ENCODE data around the gene CHGA. TPM values are rescaled to one million over a fixed set of nuclear protein-coding genes. Genes with fewer than 3 reads are reported as not detected.
A peak's percentile ranks its signal among the peaks of the same experiment; 100 is the strongest.

The CHGA gene
- total RNA-seq, 2 donors from 2014 or later, result not detected

DNA sequence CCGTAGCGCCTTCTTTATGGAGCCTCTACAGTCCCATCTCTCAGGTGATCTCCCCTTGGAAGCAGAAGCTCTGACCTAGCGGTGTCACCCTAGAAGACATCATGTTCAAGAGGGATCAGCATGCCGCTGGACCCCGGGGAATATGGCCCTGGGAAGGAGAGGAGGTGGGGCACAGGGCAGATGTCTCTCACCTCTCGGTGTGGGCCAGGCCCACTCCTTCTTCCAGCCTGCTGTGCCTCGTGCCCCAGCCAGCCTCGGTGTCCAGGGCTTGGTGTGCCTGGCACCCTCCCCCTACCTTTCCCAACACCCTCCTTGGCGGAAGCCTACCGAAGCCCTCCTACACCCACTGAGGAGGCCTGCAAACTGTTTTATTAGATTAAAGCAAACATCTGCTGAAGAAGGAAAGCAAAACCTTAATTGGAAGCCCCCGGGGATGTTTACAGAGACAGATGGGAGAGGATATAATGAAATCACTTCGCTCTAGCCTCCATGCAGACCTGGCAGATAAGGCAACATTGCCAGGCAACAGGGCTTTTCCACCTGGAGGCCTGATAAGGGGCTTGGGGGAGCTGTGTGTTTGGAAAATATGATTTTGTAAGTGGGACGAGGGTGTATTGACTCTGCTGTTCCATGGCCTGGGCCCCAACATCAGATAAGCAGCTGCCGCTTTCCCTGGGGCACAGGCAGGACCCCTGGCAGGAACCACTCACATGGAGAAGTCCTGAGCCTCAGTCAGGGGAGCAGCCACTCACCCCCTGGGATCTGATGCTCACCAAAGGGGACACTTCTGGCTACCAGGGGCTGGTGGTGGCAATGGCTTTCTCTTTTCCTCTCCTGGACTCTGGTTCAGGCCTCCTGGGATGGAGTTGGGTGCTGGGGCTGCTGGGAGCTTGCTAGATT is 5.7 kb upstream of the CHGA start:
- H3K27ac Mint-ChIP-seq, result no peak overlapping the region
- H3K27me3 Mint-ChIP-seq, result peaks cover 14 to 16% of the 10 kb centered on the region in 2 donors
- H3K9me3 Mint-ChIP-seq, result no peaks in the 10 kb centered on the region
- ATAC-seq, result no peak
- H3K4me1 Mint-ChIP-seq (ENCODE audit: low read depth in 2 of 2), result peaks cover 0 to under 1% of the 10 kb centered on the region in 2 donors
- no peak for DNase-seq (ENCODE audit: low spot score)
- no peaks in the 10 kb centered on the region for H3K36me3 Mint-ChIP-seq
- no peak overlapping the region for H3K4me3 Mint-ChIP-seq

DNA sequence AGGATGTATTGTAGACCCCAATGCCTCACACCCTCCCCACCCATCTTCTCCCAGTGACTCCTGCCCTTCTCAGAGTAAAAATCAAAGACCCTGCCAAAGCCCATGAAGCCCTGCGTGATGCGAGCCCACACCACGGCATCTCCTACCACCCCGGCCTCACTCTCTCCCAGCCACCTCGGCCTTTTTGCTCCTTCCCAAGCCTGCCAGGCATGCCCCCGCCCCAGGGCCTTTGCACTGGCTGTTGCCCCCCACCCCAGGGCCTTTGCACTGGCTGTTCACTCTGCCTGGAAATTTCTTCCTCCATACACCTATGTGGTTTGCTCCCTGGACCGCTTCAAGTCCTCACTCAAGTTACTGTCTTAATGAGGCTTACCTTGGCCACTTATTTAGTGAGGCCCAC is 5.0 kb upstream of the CHGA start:
- H3K27ac Mint-ChIP-seq, result no peak overlapping the region

DNA sequence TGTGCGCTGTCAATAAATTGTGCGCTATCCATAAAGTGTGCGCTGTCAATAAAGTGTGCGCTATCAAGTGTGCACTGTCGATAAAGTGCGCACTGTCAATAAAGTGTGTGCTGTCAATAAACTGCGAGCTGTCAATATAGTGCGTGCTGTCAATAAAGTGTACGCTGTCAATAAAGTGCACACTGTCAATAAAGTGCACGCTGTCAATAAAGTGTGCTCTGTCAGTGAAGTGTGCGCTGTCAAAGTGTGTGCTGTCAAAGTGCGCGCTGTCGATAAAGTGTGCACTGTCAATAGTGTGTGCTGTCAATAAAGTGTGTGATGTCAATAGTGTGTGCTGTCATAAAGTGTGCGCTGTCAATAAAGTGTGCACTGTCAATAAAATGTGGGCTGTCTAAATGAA is 2.9 kb upstream of the CHGA start:
- H3K36me3 Mint-ChIP-seq, result no peaks in the 10 kb centered on the region

More for the DNA sequence above, 5.0 kb upstream of the CHGA start:
- Mint-ChIP-seq H3K36me3 (no peaks in the 10 kb centered on the region), H3K4me1 (ENCODE audit: low read depth in 2 of 2) (peaks cover 0 to 5% of the 10 kb centered on the region in 2 donors), H3K27me3 (peaks cover 20% of the 10 kb centered on the region in 2 donors), H3K4me3 (no peak overlapping the region), H3K9me3 (no peaks in the 10 kb centered on the region)
- DNase-seq (ENCODE audit: low spot score), result no peak
- no peak for ATAC-seq

DNA sequence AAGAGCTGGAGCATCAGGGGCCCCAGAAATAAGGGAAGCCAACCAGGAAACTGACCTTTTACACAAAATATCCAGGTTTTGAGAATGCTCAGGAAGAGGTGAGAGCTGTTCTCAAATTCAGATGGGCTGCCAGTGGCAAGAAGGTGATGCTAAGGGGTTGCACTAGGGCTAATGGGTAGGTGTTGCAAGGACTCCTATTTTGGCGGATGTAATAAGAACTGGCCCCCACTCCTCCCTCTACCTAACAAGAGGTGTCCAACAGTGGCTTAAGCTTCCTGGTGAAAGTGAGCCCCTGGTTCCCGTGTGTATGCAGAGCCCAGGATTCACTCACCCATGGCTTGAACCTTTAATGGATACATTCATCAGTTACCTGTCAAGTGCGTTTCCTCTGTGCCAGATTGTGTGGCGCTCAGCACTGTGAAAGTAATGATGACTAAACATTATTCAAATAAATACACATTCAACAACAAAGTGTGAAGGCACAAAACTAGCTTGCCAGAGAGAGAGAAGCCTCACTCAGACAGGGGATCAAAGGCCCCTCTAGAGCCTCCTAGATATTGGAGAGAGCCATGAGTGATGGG is 705 bp upstream of the CHGA start:
- H3K36me3 Mint-ChIP-seq, result no peaks in the 10 kb centered on the region
- H3K27ac Mint-ChIP-seq, result no peak overlapping the region
- H3K27me3 Mint-ChIP-seq, result peaks cover 15 to 27% of the 10 kb centered on the region in 2 donors
- DNase-seq (ENCODE audit: low spot score) (no peak), ATAC-seq (no peak)
- H3K4me3 Mint-ChIP-seq, result no peak overlapping the region
- peaks cover 0 to 7% of the 10 kb centered on the region in 2 donors for H3K4me1 Mint-ChIP-seq (ENCODE audit: low read depth in 2 of 2)
- H3K9me3 Mint-ChIP-seq, result no peaks in the 10 kb centered on the region

More for the DNA sequence above, 2.9 kb upstream of the CHGA start:
- ATAC-seq (no peak), DNase-seq (ENCODE audit: low spot score) (no peak)
- Mint-ChIP-seq H3K27ac (no peak overlapping the region), H3K4me1 (ENCODE audit: low read depth in 2 of 2) (peaks cover 0 to 7% of the 10 kb centered on the region in 2 donors), H3K4me3 (no peak overlapping the region), H3K27me3 (peaks cover 17 to 25% of the 10 kb centered on the region in 2 donors), H3K9me3 (no peaks in the 10 kb centered on the region)

GRCh38 chr14:92923744-92924103 is 774 bp downstream of the CHGA start:
- Mint-ChIP-seq H3K27ac (no peak overlapping the region), H3K27me3 (peaks cover 15 to 27% of the 10 kb centered on the region in 2 donors), H3K9me3 (no peaks in the 10 kb centered on the region), H3K36me3 (no peaks in the 10 kb centered on the region), H3K4me1 (ENCODE audit: low read depth in 2 of 2) (peaks cover 0 to 7% of the 10 kb centered on the region in 2 donors), H3K4me3 (no peak overlapping the region)
- no peak for DNase-seq (ENCODE audit: low spot score)
- no peak for ATAC-seq

- ATAC-seq, result no peak
- H3K36me3 Mint-ChIP-seq, result no peaks in the 10 kb centered on the region
- no peaks in the 10 kb centered on the region for H3K9me3 Mint-ChIP-seq
Observed at GRCh38 chr14:92924247-92924646, 1.3 kb downstream of the CHGA start.

DNA sequence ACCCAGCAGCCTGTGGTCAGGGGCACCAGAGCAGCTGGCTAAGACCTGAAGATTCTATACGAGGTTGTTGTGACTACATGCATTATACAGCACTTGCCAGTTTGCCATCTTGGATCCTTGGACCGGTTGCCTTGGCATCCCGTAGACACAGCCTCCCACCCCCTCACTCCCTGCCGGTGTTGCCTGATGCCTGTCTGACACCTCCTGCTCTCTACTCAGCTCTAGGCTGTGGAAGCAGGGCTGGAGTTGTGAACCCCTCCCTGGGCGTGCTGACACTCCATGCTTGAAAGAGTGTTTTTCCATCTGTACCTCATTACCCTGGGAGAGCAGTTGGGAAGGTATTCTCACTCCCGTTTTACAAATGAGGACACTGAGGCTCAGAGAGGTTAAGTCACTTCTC is 2.5 kb downstream of the CHGA start:
- peaks cover 0 to 7% of the 10 kb centered on the region in 2 donors for H3K4me1 Mint-ChIP-seq (ENCODE audit: low read depth in 2 of 2)
- ATAC-seq, result no peak
- no peak overlapping the region for H3K4me3 Mint-ChIP-seq
- no peak overlapping the region for H3K27ac Mint-ChIP-seq
- H3K27me3 Mint-ChIP-seq, result peaks cover 15 to 27% of the 10 kb centered on the region in 2 donors
- DNase-seq (ENCODE audit: low spot score), result no peak
- H3K9me3 Mint-ChIP-seq, result no peaks in the 10 kb centered on the region
- no peaks in the 10 kb centered on the region for H3K36me3 Mint-ChIP-seq

More at GRCh38 chr14:92924247-92924646, 1.3 kb downstream of the CHGA start:
- no peak for DNase-seq (ENCODE audit: low spot score)
- peaks cover 0 to 7% of the 10 kb centered on the region in 2 donors for H3K4me1 Mint-ChIP-seq (ENCODE audit: low read depth in 2 of 2)
- H3K27me3 Mint-ChIP-seq, result peaks cover 15 to 27% of the 10 kb centered on the region in 2 donors
- no peak overlapping the region for H3K27ac Mint-ChIP-seq
- H3K4me3 Mint-ChIP-seq, result no peak overlapping the region

DNA sequence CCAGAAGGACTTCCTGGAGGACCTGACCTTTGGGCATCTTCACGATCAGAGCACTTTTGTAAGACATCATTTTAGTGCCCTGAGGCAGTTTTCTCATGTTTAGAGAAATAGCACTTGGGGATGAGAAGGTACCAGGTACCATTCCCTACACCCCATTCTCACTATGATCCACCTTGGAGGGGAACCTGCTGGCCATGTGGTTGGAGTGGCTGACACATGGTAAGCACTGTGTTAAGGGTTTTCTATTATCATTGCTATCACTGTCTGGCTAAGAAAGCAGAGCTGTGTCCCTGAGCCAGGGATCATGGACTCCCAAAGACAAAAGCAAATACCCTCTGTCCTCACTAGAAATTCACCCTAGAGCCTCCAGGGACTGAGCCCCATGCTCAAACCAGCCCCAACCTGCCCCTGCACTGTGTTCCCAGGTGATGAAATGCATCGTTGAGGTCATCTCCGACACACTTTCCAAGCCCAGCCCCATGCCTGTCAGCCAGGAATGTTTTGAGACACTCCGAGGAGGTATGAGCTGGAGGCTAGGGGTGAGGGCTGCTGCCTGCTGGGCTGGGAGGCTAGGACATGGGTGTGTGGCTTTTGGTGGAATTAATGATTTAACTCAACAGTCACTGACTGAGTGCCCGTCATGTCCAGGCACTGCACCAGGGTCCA is 3.4 kb downstream of the CHGA start:
- Mint-ChIP-seq H3K4me1 (ENCODE audit: low read depth in 2 of 2) (peaks cover 0 to 7% of the 10 kb centered on the region in 2 donors), H3K9me3 (no peaks in the 10 kb centered on the region), H3K36me3 (no peaks in the 10 kb centered on the region), H3K27ac (no peak overlapping the region), H3K4me3 (no peak overlapping the region), H3K27me3 (peaks cover 11 to 23% of the 10 kb centered on the region in 2 donors)
- DNase-seq (ENCODE audit: low spot score) (no peak), ATAC-seq (no peak)

- Mint-ChIP-seq H3K9me3 (no peaks in the 10 kb centered on the region), H3K4me3 (no peak overlapping the region), H3K36me3 (no peaks in the 10 kb centered on the region), H3K4me1 (ENCODE audit: low read depth in 2 of 2) (peaks cover 0 to 7% of the 10 kb centered on the region in 2 donors), H3K27me3 (peaks cover 8 to 17% of the 10 kb centered on the region in 2 donors), H3K27ac (no peak overlapping the region)
- DNase-seq (ENCODE audit: low spot score) (no peak), ATAC-seq (no peak)
Observed at GRCh38 chr14:92926931-92927330, 4.0 kb downstream of the CHGA start.

GRCh38 chr14:92927349-92928257 is 4.7 kb downstream of the CHGA start:
- no peak for ATAC-seq
- Mint-ChIP-seq H3K27ac (no peak overlapping the region), H3K4me1 (ENCODE audit: low read depth in 2 of 2) (peaks cover 0 to 4% of the 10 kb centered on the region in 2 donors)

DNA sequence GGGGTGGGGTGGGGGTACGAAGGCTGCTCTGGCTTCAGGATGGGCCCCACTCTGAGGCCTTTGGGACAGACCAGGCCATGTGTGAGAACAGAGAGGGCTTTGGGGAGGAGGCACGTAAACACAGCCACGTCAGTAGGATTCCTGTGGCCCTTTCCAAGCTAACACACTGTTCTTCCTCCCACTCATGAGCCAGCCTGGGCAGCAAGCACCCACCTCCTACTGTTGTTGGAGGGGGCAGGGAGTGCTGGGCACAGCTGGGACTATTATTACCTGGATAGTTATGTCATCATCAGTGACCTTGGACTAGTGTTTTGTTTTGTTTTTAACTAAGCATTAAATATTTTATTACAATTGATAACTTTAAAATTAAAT is 5.3 kb downstream of the CHGA start:
- Mint-ChIP-seq H3K4me1 (ENCODE audit: low read depth in 2 of 2) (peaks cover 0 to 3% of the 10 kb centered on the region in 2 donors), H3K36me3 (no peaks in the 10 kb centered on the region), H3K4me3 (no peak overlapping the region), H3K27ac (no peak overlapping the region), H3K27me3 (peaks cover 0 to 8% of the 10 kb centered on the region in 2 donors), H3K9me3 (no peaks in the 10 kb centered on the region)
- ATAC-seq, result no peak
- DNase-seq (ENCODE audit: low spot score), result no peak

More at GRCh38 chr14:92927349-92928257, 4.7 kb downstream of the CHGA start:
- no peak overlapping the region for H3K4me3 Mint-ChIP-seq
- no peaks in the 10 kb centered on the region for H3K9me3 Mint-ChIP-seq
- peaks cover 1 to 10% of the 10 kb centered on the region in 2 donors for H3K27me3 Mint-ChIP-seq
- H3K36me3 Mint-ChIP-seq, result no peaks in the 10 kb centered on the region
- no peak for DNase-seq (ENCODE audit: low spot score)

DNA sequence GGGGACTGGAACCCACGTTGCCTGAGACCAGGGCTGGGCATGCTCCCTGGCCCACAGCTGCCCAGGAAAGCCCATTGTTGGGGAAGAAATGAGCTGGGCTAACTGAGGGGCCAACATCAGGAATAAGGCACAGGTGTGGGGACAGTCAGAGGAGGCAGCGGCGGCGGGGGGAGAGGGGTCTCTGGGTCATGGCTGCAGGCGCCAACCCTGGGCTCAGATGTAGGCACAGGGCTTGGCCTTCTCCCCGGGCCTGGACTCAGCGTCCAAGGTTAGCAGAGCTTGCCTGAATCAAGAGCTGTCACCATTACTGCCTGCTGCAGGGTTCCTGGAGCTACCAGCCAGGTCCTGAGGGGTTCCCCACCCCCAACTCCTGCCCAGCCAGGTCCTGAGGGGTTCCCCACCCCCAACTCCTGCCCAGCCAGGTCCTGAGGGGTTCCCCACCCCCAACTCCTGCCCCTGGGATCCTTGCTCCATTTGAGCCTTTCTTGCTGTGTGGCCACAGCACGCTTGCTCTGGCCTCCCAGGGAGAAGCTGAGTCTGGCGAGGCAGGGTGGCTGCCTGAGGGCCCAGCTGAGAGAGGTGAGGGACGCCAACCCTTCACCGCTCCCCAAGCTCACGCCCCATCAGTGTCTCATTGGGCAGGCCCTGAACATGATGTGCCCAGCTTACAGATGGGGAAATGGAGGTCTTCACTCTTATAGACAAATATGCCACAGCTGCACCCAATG is 6.2 kb downstream of the CHGA start:
- DNase-seq (ENCODE audit: low spot score), result no peak
- peak in 1 of 2 donors; percentile 31 for ATAC-seq
- Mint-ChIP-seq H3K4me1 (ENCODE audit: low read depth in 2 of 2) (peaks cover 0 to 3% of the 10 kb centered on the region in 2 donors), H3K36me3 (no peaks in the 10 kb centered on the region), H3K27ac (no peak overlapping the region), H3K9me3 (no peaks in the 10 kb centered on the region), H3K4me3 (no peak overlapping the region), H3K27me3 (peaks cover 0 to 8% of the 10 kb centered on the region in 2 donors)
